CD4-positive, alpha-beta T cell treated with Interleukin-21 for 1 hour (primary cell): ENCODE results near the gene INPP5A.
"Not testable (repeated sequence)": the region's sequence is repeated elsewhere in the genome, so short reads cannot be mapped to it uniquely, and the experiment has no call there.

Experiments
- DNase-seq: peaks from one replicate; pipeline ENCODE4 v3.0.0-alpha.2; 2020

The INPP5A gene

DNA sequence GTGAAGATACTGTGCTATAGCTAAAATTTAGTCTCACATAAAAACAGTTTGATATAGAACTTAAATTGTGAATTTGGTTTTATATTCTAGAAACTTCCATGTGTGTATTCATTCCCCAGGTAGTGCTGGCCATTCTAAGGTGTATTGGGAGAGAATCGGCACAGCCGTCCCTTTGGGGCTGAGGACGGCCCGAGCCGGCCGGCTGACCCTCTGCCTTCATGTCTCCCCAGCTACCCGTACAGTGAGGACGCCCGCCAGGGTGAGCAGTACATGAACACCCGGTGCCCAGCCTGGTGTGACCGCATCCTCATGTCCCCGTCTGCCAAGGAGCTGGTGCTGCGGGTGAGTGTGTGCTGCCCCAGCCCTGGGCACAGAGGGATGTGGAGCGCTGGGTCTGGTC is 239.9 kb downstream of the INPP5A start:
- DNase-seq: no peak

DNA sequence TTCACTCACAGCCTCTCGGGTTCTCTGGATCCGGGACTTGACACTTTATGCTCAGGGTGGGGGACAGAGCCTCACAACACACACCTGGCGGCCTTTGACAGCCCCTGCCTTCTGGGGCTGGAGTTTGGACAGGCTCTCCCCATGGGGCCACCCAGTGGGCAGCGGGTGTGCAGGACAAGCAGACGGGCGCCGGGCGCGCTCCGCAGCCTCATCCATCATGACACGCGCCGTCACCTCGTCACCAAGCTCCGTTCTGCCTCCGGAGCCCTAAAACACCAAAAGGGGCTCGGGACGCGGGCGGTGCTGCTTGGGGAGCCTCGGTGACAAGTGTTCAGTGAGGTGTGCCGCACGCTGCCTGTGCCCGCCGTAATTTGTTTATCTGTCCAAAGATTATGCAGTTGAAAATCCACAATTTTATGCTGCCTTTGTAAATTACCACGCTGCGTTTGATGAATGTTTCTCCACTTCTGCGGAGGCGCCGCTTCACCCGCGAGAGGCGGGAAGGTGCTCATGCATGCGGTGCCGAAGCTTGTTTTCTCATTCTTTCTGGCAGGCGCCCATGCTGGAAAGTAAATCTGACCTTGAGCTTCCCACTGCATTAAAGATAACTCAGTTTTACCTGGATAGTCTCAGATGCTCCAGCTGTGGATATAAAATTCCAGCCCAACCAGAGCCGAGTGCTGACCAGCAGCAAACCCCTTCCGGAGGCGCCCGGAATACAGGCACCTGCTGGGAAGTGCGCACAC is 242.1 kb downstream of the INPP5A start:
- DNase-seq: no peak

DNA sequence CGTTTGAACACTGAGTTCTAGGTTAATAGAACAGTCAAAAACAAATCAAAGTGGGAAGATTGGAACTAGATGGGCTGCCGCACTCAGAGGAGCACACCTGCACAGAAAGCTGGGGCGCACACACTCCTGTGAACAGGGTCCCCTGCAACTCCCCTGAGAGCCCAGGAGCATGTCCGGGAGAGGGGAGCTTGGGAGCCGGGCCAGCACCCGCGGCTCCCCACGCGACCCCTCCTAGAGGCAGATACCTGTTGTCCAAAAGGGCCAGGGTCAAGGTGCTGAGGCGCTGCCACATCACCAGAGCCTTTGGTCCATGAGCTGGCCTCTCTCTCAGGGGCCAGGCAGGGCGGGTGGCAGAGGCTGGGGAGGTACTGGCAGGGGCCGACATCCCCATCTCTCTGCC is 242.8 kb downstream of the INPP5A start:
- no peak for DNase-seq

DNA sequence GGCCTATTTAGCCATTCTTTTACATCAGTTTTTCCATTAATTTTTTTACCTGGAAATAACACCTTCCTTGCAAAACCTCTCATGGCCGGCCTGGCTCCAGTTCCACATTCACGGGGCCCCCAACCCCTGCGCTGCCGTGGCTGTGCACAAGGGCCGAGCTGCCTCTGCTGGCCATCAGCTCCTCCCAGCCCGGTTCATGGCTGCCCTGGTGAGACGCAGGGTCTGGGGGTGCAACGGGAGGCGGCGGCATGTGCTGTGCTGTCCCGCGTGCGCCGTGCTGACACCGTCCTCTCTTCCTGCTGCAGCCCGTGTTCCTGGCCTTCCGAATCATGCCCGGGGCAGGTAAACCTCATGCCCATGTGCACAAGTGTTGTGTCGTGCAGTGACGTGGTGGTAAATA is 244.0 kb downstream of the INPP5A start:
- DNase-seq: no peak

DNA sequence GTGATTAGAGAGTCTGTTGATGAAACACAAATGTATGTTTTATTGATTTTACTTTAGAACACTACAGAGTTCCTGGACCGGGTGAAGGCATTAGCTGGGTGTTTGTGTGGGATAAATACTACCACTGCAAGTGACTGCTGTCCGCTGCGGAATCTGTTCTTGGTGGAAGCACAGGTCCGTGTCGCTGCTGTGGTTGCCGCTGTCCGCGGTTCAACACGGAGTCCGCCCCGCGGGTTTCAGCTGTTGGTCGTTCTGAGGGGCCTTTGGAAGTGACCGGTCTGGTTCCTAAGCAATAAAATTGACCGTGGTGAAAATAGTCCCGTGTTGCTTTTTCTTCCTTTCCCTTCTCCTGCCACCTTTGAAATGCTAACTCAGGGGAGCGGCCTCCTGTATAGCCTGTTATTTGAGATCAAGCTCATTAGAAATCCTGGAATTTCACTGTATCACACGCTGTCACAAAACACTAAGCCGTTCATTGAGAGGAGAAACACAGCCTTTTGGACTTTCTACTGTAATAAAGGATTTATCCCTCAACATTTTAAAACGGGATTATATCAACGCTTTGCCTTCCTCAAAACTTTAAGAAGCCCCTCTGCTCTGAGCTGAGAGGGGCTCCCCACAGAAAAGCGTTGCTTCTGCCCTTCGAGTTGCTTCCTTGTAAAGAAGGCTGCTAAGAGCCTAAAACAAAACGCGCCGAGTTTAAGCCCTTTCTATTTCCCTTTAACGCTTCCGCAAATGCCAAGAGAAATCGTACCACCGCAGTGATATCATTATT is 245.8 kb downstream of the INPP5A start:
- no peak for DNase-seq

DNA sequence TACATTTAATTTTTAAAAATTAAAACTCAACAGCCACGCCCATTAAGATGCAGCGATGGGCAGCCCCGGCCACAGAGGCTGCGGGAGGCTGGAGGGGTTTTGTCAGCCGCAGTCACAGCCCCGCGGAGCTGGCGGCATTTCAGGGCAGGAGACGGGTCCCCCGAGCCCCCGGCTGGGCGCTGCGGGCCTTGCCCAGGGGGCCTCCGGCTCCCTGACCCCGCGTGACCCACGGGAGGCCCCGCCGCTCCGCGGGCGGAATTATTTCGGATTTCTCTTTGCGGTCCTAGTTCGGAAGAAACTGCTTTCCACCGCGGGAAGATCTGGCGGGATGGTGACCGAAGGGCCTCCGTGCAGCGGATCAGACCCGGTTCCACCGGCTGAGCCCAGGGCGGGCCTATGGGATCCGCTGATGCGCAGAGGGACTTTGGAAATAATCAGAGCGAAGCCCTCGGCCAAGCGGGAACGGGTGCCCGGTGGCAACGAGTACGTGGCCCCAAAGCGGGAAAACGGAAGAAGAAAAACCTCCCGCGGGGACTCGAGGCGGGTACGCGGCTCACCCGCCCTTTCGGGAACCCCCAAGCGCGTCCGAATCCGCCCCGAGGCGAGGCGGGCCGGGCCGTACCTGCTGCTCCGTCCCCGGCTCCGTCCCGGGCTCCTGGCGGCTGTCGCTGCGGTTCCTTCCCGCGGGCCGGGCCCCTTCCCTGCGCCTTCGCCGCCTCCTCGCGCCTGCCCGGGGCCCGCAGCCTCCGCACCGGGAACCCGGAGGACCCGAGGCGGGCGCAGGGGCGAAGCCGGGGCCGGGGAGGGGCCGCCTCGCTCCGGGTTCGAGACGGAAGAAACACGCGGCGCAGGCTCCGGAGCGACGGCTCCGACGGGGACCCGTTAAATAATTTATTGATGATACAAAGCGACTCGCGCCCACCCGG is 246.6 kb downstream of the INPP5A start:
- no peak for DNase-seq

DNA sequence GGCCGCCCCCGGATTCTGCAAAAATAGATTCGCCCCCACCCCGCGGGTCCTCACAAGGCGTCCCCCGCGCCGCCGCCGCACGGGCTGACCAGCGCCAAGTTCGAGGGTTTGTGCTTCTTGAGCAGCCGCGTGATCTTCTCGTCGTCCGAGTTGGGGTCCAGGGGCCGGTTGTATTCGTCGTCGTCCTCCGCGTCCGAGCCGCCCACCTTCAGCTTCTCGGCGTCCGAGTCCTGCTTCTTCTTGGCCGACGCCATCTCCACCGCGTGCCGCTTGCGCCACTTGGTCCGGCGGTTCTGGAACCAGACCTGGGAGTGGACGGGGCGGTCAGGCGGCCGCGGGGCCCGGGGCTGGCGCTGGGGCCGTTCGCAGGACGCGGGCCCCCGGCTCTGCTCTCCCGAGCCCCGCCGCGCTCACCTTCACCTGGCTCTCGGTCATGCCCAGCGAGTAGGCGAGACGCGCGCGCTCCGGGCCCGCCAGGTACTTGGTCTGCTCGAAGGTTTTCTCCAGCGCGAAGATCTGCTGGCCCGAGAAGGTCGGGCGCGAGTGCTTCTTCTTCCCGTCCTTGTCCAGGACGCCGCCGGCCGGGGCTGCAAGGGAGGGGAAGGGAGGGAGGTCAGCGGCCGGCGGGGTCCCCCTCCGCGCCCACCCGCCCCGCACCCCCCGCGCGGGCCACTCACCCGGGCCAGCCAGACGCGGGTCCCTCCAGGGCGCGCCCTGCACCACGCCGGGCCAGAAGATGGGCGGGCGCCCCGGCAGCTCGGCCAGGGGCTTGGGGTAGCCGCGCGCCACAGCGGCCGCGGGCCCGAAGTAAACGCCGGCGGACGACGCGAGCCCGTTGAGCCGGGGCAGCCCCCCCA is 247.5 kb downstream of the INPP5A start:
- no peak for DNase-seq

DNA sequence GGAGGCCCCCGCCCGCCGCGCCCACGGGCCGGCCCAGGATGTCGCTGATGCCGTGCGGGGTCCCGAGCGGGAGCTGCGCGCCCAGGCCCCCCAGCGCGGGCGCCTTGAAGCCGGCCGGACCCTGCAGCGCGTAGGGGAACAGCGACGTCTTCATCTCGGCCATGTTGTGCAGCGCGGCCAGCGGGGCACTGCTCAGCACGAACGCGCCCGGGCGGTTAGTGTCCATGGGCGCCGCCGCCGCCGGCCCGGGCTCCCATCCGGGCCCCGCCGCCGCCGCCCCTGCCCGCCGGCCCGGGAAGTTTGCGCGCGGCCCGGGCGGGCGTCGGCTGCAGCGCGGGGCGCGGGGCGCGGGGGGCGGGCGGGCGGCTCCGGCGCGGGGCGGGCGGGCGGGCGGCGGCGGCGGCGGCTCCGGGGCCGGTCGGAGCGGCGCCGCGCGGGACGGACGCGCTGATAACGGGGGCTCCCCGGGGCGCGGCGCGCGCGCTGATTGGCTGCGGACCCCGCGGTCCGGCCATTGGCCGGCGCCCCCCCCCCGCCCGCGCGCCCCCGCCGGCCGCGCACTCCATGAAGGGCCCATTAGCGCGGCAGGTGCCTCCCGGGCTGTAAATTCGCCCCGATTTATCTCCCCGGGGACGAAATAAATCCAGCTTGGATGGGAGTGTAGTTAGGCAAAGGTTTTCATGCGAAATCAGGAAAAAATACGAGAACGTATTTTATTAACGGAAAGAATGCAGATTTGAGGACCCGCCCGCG is 248.3 kb downstream of the INPP5A start, which contains the start of gene NKX6-2:
TSS of gene NKX6-2 (minus strand) at position 425 of the 753 bp plus-strand sequence. CDS start at position 226, 199 bp downstream.
- DNase-seq: no peak

DNA sequence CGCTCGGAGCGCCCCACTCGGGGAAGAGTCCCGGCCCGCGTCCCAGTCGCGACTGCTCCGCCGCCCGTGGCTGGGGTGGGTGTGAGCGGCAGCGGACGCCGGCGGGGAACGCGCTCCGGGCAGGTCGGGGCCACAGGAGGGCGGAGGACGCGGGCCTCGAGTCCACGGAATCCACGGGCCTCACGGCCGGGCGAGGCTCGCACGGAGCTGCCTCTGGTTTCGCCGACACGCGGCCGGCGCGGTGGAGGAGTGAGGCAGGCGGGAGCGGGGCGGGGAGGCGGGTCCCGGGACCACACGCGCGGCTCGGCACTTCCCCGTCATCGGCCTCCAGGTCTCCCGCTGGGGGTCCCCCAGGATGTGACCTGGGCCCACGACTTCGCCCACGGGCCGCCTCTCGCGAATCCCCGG is 248.9 kb downstream of the INPP5A start:
- no peak for DNase-seq

DNA sequence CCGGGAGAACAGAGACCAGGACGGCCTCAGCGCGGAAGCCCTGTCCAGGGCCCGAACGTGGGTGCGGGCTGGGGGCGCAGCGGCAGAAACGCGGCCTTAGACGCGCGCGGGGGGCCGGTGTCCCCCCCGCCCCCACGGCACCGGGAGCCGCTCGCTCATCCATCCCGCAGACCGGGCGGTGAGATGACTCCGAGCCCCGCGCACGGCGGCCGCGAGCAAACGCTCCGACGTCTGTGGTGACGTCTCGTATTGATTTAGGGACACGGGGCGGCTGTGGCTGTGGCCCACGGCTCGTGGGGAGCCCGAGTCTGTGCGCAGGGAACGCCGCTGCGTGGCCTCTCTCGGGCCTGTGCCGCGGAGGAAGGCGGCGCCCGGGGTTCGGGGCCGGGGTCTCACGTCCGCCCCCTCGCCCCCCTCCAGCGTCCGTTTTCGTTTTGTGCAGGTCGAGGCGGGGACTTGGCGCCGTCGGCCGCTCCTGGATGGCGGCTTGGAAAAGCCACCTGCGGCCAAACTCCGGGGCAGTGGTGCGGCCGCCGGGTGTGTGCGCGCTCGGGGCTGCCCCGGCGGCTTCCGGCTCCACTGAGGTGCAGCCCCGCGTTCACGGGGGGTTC is 249.4 kb downstream of the INPP5A start:
- DNase-seq: no peak

DNA sequence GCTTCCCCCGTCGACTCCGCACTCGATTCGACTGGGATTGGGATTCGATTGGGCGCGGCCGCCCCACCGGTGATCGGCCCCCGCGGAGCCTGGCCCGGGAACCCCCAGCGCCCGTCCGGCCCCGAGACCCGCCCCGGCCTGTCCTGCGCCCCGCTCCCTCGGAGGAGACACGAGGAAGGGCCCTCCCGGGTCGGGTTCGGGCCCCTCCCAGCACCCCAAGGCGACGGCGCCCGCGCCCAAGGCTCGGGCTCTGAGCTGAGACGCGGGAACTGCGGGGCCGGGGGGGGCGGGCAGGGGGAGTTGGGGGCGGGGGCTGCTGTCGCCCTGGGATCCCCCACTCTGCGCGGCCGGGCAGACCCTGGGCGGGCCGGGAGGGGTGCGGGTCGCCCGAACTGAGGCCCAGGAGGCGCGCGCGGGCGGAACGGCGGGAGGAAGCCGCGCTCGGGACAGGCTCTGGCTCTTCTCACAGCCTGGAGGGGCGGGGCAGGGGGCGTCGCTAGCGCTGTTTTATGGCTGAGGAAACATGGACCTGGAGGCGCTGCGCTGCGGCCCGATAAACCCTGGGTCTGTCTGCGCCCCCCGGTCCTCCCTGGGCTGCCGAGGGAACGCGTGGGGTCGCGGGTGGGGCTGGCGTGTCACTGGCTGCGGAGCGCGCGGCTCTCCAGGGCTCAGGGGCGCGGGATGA is 250.1 kb downstream of the INPP5A start:
- DNase-seq: no peak

DNA sequence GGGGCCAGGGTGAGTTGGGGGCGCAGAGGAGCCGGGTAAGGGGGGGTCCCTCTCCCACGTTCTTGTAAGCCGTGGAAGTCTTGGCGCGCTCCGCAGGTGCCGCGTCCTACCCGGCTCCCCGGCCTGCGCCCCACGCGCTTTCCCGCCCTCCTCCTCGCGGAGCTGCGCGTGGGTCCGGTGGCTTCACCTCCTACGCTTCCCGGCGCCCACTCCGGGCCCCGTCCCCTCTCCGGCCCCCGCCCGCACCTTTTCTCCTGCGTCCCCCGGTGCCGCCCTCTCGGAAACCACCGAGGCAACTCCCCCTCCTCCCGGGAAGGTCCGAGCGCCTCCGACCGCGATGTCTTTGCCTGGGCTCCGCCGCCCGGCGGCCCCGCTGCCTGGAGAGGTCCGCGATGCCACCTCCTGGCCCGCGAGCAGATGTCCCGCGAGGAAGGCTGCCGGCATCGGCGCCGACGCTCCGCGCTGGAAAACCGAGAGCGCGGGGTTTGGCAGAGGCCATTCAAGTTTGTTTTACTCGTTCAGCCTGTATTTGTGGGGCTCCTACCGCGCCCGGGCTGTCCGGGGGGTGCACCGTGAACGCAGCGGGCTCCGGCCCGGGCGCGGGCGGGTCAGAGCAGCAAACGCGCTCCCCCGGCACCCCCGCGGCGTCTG is 250.7 kb downstream of the INPP5A start:
- no peak for DNase-seq

DNA sequence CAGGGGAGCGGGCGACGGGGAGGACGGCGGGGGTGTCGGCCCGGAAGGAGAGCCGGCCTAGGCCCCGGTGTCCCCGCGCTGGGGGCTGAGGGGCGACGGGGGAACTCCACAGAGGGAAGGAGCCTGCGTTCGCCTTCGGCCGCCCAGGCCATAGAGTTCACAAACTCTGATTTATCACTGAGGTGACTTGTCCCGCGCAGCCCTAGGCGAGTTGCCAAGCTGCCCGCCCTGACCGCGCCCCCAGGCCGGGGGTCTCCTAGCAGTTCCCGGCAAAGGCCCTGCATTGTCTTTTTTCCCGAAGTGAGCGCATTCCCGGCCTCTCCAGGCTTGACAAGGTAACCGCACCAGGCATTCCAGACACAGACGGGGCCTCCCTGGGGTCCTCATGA is 251.2 kb downstream of the INPP5A start:
- DNase-seq: no peak

DNA sequence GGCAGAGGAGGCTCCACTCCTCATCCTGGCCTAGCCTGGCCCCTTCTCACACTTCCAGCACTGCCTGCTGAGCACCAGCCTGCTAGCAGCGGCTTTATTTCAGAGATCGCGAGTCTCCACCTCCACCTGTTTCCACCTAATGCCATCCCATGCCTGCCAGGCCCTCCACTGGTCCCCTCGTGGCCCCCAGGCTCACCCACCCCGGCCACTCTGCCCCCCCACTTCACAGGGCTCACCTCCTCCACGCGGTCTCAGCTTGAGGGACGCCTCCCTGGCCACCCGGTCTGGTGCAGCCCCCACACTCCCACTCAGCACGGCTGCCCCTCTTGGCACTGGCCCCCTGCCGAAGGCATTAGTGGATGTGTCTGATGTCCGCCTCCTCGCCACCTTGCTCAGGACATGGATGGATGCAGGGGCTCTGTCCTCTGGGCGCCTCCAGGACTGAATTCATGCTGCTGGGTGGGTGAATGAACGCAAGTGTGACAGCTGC is 252.1 kb downstream of the INPP5A start:
- DNase-seq: no peak

DNA sequence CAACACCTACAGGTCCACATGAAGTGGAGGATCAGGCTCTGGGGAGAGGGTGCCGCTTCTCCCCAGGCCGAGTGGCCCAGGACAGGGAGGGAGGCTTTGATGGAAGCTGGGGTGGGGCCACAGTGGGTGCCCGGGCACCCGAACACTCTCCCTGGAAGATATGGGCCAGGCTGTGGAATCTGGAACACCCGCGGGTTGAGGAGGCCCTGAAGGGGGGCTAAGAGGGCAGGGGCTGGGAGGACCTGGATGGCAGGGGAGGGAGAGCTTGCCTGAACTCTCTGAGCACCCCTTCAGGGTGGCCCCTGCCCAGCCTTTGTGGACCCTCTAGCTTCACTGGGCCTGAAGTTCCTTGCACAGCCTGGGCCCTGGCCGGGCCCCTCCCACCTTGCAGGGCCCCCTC is 252.9 kb downstream of the INPP5A start:
- no peak for DNase-seq

DNA sequence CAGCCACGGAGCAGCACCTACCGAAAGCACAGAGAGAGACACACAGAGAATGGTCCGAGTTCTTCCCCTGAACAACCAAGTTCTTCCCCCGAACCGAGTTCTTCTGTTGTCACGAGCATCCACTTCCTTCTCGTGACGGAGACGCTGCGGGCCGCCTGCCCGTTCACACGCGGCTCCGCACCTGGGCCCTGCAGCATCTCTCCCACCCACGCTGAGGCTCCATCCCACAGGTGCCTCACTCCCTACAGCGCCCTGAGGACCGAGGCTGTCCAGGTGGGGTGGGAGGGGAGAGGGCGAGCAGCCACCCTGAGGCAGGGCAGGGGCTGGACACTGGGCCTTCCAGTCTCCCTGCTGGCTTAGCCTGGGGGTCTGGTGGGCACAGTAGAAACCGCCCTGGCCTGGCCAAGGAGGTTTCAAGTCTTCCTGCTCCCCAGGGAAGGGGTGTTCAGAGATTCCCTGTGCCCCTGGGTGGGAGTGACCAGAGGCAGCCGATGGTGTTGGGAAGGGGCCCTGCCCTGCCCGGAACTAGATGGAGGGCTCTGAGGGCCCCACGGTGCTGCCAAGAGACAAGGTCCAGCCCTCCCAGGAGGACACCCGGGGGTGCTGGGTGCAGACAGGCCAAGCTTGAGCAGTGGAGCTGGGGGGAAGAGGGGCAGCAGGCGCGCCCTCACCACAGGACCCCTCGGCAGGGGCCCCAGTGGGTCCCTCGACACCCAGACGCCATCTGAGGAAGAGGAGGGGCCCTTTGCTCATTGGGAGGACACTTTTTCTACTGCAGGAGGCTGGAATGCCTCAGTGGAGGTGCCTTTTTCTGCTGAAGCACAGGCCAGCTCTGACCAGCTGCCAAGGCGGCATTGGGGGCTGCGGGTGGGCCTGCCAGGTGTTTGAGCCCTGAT is 253.6 kb downstream of the INPP5A start:
- DNase-seq: no peak

DNA sequence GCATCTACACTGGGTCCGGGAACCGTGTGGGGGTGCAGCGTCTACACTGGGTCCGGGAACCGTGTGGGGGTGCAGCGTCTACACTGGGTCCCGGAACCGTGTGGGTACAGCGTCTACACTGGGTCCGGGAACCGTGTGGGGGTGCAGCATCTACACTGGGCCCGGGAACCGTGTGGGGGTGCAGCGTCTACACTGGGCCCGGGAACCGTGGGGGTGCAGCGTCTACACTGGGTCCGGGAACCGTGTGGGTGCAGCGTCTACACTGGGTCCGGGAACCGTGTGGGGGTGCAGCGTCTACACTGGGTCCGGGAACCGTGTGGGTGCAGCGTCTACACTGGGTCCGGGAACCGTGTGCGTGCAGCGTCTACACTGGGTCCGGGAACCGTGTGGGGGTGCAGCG is 254.5 kb downstream of the INPP5A start:
- not testable (repeated sequence) for DNase-seq

DNA sequence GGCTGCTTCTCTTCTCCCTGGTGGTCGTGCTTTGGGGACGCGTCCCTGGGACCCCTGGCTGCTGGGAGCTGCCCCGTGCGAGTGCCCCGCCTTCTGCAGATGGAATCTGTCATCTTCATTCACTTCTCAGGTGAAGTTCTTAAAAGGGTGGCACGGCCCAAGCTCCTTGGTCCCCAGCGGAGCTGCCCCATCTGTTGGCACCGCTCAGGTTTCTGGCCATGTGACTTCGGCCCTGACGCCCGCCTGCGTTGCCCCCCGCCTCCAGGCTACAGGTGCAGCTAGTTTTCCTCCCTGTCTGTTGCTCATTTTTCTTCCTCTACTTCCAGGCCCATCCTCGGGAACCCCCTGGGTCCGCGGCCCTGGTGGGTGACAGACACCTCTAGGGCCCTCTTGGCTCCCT is 255.2 kb downstream of the INPP5A start:
- no peak for DNase-seq

DNA sequence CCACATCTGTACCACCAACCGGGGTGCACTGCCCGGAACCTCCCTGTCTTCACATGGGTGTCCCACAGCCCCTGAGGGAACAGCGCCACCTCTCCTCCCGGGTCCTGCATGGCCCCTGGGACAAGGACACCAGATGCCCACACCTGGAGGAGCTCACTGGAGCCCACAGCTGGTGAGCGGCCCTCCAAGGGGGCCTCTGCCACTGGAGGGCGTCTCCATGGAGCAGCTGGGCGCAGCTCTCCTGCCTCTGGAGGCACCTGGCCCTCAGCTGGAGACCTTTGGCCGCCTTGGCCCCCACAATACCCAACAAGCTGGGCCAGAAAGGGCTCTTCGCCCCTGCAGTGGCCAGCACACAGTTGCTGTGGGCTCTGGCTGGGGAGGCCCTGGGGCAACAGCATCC is 255.6 kb downstream of the INPP5A start:
- no peak for DNase-seq
